HepG2 (cell line): Measurements from ENCODE around the gene GAL3ST1. TPM values are rescaled to one million over a fixed set of nuclear protein-coding genes. Genes with fewer than 3 reads are reported as not detected.
A peak's percentile ranks its signal among the peaks of the same experiment; 100 is the strongest.

Experiments
- BORCS8-MEF2B ChIP-seq: sonication (generic); formaldehyde crosslinking; IDR thresholded peaks from 2 replicates; pipeline ENCODE4 v1.8.0; 2022; ENCODE audit warnings: mild to moderate bottlenecking, missing genetic modification reagents
- HNRNPH1 ChIP-seq: fragments of 200-400 bp; formaldehyde crosslinking; optimal IDR thresholded peaks from 2 replicates; pipeline ENCODE3; 2017; ENCODE audit warnings: mild to moderate bottlenecking, low read depth, low read length
- LRRFIP1 ChIP-seq: sonication (generic); formaldehyde crosslinking; conservative IDR thresholded peaks from 2 replicates; pipeline ENCODE4 v1.4.0; 2020; ENCODE audit warnings: missing genetic modification reagents
- MAFK ChIP-seq, 2 experiments: IDR thresholded peaks in 1 of 2; conservative IDR thresholded peaks in 1 of 2; 2 replicates each; pipeline ENCODE4 v1.6.1; 2011; ENCODE audit warnings: improper control_type of control experiment in 2 of 2, low read length in 2 of 2
- RFX1 ChIP-seq: fragments of 450-650 bp; IDR thresholded peaks from 2 replicates; pipeline ENCODE4 v1.6.1; 2017
- TAF1 ChIP-seq: sonication (generic); formaldehyde crosslinking; IDR thresholded peaks from 2 replicates; pipeline ENCODE4 v1.4.0; 2020; ENCODE audit warnings: missing genetic modification reagents
- TFDP1 ChIP-seq: IDR thresholded peaks from 2 replicates; pipeline ENCODE4 v1.6.1; 2016; ENCODE audit warnings: missing compliant biosample characterization, missing genetic modification reagents, borderline replicate concordance
- TGIF2 ChIP-seq: IDR thresholded peaks from 2 replicates; pipeline ENCODE4 v1.6.1; 2016; ENCODE audit warnings: control low read depth, missing compliant biosample characterization
- THAP7 ChIP-seq: sonication (generic); formaldehyde crosslinking; IDR thresholded peaks from 2 replicates; pipeline ENCODE4 v1.8.1; 2023; ENCODE audit warnings: mild to moderate bottlenecking, missing genetic modification reagents
- ZFP36 ChIP-seq: fragments of 150-350 bp; IDR thresholded peaks from 2 replicates; pipeline ENCODE4 v1.6.1; 2018; ENCODE audit warnings: borderline replicate concordance, low read length, low read depth; ENCODE audit not compliant: partially characterized antibody
- ZNF577 ChIP-seq: sonication (generic); formaldehyde crosslinking; IDR thresholded peaks from 2 replicates; pipeline ENCODE4 v1.4.0; 2020; ENCODE audit warnings: mild to moderate bottlenecking, low read depth, missing genetic modification reagents, borderline replicate concordance
- ZNF687 ChIP-seq: sonication (generic); formaldehyde crosslinking; IDR thresholded peaks from 2 replicates; pipeline ENCODE4 v1.5.1; 2020; ENCODE audit warnings: mild to moderate bottlenecking, missing genetic modification reagents, moderate library complexity
- polyA plus RNA-seq, 8 experiments: library from polyadenylated mRNA; depleted of rRNA in 3 of 8; stranded (reverse) in 7 of 8; unstranded in 1 of 8; fragments of >200 nt; fragmentation: Illumina TruSeq in 4 of 8; extraction: Trizol in 4 of 8; gene quantifications; 2 replicates each; pipeline versions ENCODE4 v1.2.1 to v1.2.3, GENCODE V29; 2011 to 2016; ENCODE audit warnings: low read depth in 4 of 8, missing spikeins in 1 of 8, mixed read lengths in 1 of 8; ENCODE audit not compliant: insufficient read depth in 1 of 8
- total RNA-seq, 5 experiments: library from RNA; depleted of rRNA; stranded (reverse); fragments of >200 nt; fragmentation: Illumina TruSeq; extraction: Trizol; gene quantifications; 2 replicates each; pipeline ENCODE4 v1.2.3, GENCODE V29; 2016; ENCODE audit warnings: low read depth in 1 of 5
- TF ChIP-seq, protein P1 (sequence below): sonication (generic); formaldehyde crosslinking; IDR thresholded peaks from 2 replicates; pipeline ENCODE4 v1.9.0; 2021; ENCODE audit warnings: missing genetic modification reagents, borderline replicate concordance
- TF ChIP-seq, protein P2 (sequence below): IDR thresholded peaks from 2 replicates; pipeline ENCODE4 v1.6.1; 2016

GAL3ST1 gene
- total and polyA plus RNA-seq, 2 of the 13 experiments (the other 11 are each of a cell fraction or from before 2014, with no cell fraction given), result 4.4 to 14.7 TPM

GRCh38 chr22:30606455-30607299 lies 32.2 kb upstream of the GAL3ST1 start, which contains the start of gene TCN2 (continued):
- peak; percentile 77 for TF ChIP-seq TGIF2 (CRISPR knock-in tag)
- TF ChIP-seq, protein P1, sequence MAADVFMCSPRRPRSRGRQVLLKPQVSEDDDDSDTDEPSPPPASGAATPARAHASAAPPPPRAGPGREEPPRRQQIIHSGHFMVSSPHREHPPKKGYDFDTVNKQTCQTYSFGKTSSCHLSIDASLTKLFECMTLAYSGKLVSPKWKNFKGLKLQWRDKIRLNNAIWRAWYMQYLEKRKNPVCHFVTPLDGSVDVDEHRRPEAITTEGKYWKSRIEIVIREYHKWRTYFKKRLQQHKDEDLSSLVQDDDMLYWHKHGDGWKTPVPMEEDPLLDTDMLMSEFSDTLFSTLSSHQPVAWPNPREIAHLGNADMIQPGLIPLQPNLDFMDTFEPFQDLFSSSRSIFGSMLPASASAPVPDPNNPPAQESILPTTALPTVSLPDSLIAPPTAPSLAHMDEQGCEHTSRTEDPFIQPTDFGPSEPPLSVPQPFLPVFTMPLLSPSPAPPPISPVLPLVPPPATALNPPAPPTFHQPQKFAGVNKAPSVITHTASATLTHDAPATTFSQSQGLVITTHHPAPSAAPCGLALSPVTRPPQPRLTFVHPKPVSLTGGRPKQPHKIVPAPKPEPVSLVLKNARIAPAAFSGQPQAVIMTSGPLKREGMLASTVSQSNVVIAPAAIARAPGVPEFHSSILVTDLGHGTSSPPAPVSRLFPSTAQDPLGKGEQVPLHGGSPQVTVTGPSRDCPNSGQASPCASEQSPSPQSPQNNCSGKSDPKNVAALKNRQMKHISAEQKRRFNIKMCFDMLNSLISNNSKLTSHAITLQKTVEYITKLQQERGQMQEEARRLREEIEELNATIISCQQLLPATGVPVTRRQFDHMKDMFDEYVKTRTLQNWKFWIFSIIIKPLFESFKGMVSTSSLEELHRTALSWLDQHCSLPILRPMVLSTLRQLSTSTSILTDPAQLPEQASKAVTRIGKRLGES, result no peak
- TF ChIP-seq BORCS8-MEF2B (CRISPR knock-in tag), result 0 out of 2 replicates have a peak, but pooled peaks have one; percentile 20
- TF ChIP-seq TAF1 (CRISPR knock-in tag), result no peak
- TF ChIP-seq LRRFIP1 (CRISPR knock-in tag), result no peak
- peak; percentile 32 to 47; a peak in 2 of 4 replicates for TF ChIP-seq MAFK (conservative IDR thresholded peaks at IDR 0.05 in 1 of 2, IDR thresholded peaks at IDR 0.05 in 1 of 2; ENCODE audit: low read length in 2 of 2)
- TF ChIP-seq HNRNPH1, result no peak
- peak; percentile 59 for TF ChIP-seq ZNF687
- no peak for TF ChIP-seq RFX1
- no peak for TF ChIP-seq ZFP36
- TF ChIP-seq ZNF577 (CRISPR knock-in tag), result no peak
- TF ChIP-seq THAP7 (CRISPR knock-in tag), result no peak
- TF ChIP-seq TFDP1 (CRISPR knock-in tag), result peak; percentile 30; the same call in 1 of the 2 replicates
- TF ChIP-seq, protein P2, sequence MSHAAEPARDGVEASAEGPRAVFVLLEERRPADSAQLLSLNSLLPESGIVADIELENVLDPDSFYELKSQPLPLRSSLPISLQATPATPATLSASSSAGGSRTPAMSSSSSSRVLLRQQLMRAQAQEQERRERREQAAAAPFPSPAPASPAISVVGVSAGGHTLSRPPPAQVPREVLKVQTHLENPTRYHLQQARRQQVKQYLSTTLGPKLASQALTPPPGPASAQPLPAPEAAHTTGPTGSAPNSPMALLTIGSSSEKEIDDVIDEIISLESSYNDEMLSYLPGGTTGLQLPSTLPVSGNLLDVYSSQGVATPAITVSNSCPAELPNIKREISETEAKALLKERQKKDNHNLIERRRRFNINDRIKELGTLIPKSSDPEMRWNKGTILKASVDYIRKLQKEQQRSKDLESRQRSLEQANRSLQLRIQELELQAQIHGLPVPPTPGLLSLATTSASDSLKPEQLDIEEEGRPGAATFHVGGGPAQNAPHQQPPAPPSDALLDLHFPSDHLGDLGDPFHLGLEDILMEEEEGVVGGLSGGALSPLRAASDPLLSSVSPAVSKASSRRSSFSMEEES (CRISPR knock-in tag), result peak; percentile 35; the same call in 1 of the 2 replicates
